Parathyroid adenoma (tissue), 2 donors: Measurements from ENCODE around the gene CTU2.

Experiments
- H2AFZ ChIP-seq: fragments of 300-600 bp; sonication (generic); one replicate; pipeline ENCODE4 v1.7.0; 2017; ENCODE audit warnings: antibody characterized with exemption, mild to moderate bottlenecking
- H3K27ac ChIP-seq: fragments of 300-600 bp; sonication (generic); one replicate; pipeline ENCODE4 v1.7.0; 2017
- H3K27me3 ChIP-seq: fragments of 300-600 bp; sonication (generic); one replicate; pipeline ENCODE4 v1.7.0; 2017; ENCODE audit warnings: low read length; ENCODE audit not compliant: control insufficient read depth, insufficient read depth
- H3K36me3 ChIP-seq: fragments of 300-600 bp; sonication (generic); one replicate; pipeline ENCODE4 v1.7.0; 2017; ENCODE audit warnings: low read length; ENCODE audit not compliant: control insufficient read depth, insufficient read depth
- H3K4me1 ChIP-seq: fragments of 300-600 bp; sonication (generic); one replicate; pipeline ENCODE4 v1.7.0; 2017; ENCODE audit warnings: control low read depth
- H3K4me2 ChIP-seq: fragments of 300-600 bp; sonication (generic); one replicate; pipeline ENCODE4 v1.7.0; 2017; ENCODE audit warnings: low read length
- H3K4me3 ChIP-seq: fragments of 300-600 bp; sonication (generic); one replicate; pipeline ENCODE4 v1.7.0; 2017; ENCODE audit warnings: low read depth, low read length
- H3K79me2 ChIP-seq: fragments of 300-600 bp; sonication (generic); one replicate; pipeline ENCODE4 v1.7.0; 2017; ENCODE audit warnings: control low read depth
- H3K9ac ChIP-seq: fragments of 300-600 bp; sonication (generic); one replicate; pipeline ENCODE4 v1.7.0; 2017; ENCODE audit warnings: mild to moderate bottlenecking
- H3K9me3 ChIP-seq: fragments of 300-600 bp; sonication (generic); one replicate; pipeline ENCODE4 v1.7.0; 2017; ENCODE audit warnings: low read length; ENCODE audit not compliant: control insufficient read depth
- CTCF ChIP-seq: fragments of 300-600 bp; sonication (generic); IDR thresholded peaks from one replicate; pipeline ENCODE4 v1.7.0; 2017; ENCODE audit warnings: antibody characterized with exemption, mild to moderate bottlenecking
- donor health status: primary hyperparathyroidism.

Gene CTU2

GRCh38 chr16:88763502-88764053, 57.3 kb downstream of the CTU2 start:
- Histone ChIP-seq H3K27me3 (no peaks in the 10 kb centered on the region), H3K36me3 (no peaks in the 10 kb centered on the region), H3K4me3 (no peak overlapping the region), H3K9ac (no peak overlapping the region), H3K27ac (no peak overlapping the region), H2AFZ (no peak overlapping the region), H3K4me2 (no peak overlapping the region), H3K9me3 (no peaks in the 10 kb centered on the region), H3K79me2 (peaks cover 14% of the 10 kb centered on the region), H3K4me1 (peaks cover 2% of the 10 kb centered on the region)
- TF ChIP-seq CTCF: no peak

- no peak for TF ChIP-seq CTCF
- Histone ChIP-seq H3K9me3 (no peaks in the 10 kb centered on the region), H3K27ac (no peak overlapping the region), H3K4me3 (no peak overlapping the region), H3K36me3 (no peaks in the 10 kb centered on the region), H3K79me2 (peaks cover 16% of the 10 kb centered on the region), H2AFZ (no peak overlapping the region), H3K4me1 (peaks cover 2% of the 10 kb centered on the region), H3K9ac (no peak overlapping the region), H3K27me3 (no peaks in the 10 kb centered on the region), H3K4me2 (no peak overlapping the region)
Observed at GRCh38 chr16:88764080-88764479, 57.8 kb downstream of the CTU2 start.

GRCh38 chr16:88764913-88765349, 58.6 kb downstream of the CTU2 start:
- no peak for TF ChIP-seq CTCF
- Histone ChIP-seq H3K79me2 (peaks cover 16% of the 10 kb centered on the region), H3K4me2 (no peak overlapping the region), H3K27ac (no peak overlapping the region), H3K36me3 (no peaks in the 10 kb centered on the region), H3K4me3 (no peak overlapping the region), H3K9ac (no peak overlapping the region), H3K9me3 (no peaks in the 10 kb centered on the region), H3K27me3 (no peaks in the 10 kb centered on the region), H3K4me1 (peaks cover 2% of the 10 kb centered on the region), H2AFZ (no peak overlapping the region)
